GM21367 (cell line): Measurements from ENCODE around the gene UFSP1.

Source experiments
- ATAC-seq: cut with Tn5 transposase; IDR thresholded peaks from one replicate; pipeline ENCODE4 v1.9.1; 2021; ENCODE audit not compliant: unreplicated experiment

Gene UFSP1

GRCh38 chr7:100882785-100883526 lies 6.6 kb downstream of the UFSP1 start:
- ATAC-seq, result no peak

- ATAC-seq, result no peak
Observed at GRCh38 chr7:100882201-100882600, 7.3 kb downstream of the UFSP1 start.

GRCh38 chr7:100881136-100881535 lies 8.4 kb downstream of the UFSP1 start:
- ATAC-seq, result no peak

GRCh38 chr7:100880645-100881044 lies 8.9 kb downstream of the UFSP1 start:
- ATAC-seq, result no peak

- no peak for ATAC-seq
Observed at GRCh38 chr7:100879685-100880261, 9.7 kb downstream of the UFSP1 start.

- ATAC-seq, result no peak
Observed at GRCh38 chr7:100878685-100879084, 10.8 kb downstream of the UFSP1 start.

- no peak for ATAC-seq
Observed at GRCh38 chr7:100878013-100878412, 11.5 kb downstream of the UFSP1 start.

GRCh38 chr7:100875356-100875751 lies 14.2 kb downstream of the UFSP1 start:
- peak; percentile 15 for ATAC-seq

- peak; percentile 85 for ATAC-seq
Observed at GRCh38 chr7:100874577-100875355, 14.7 kb downstream of the UFSP1 start, which contains the start of gene SRRT. TSS of gene SRRT (plus strand) at chr7:100875103. CDS start at chr7:100875591, 488 bp downstream.

GRCh38 chr7:100874300-100874576 lies 15.3 kb downstream of the UFSP1 start:
- no peak for ATAC-seq

- ATAC-seq, result no peak
Observed at GRCh38 chr7:100873599-100874299, 15.8 kb downstream of the UFSP1 start.

- ATAC-seq, result no peak
Observed at GRCh38 chr7:100867776-100868485, 21.6 kb downstream of the UFSP1 start.

- ATAC-seq, result no peak
Observed at GRCh38 chr7:100867040-100867775, 22.3 kb downstream of the UFSP1 start, which contains the start of gene TRIP6. TSS of gene TRIP6 (plus strand) at chr7:100867387. CDS start at chr7:100867498, 111 bp downstream.

- no peak for ATAC-seq
Observed at GRCh38 chr7:100866729-100867039, 22.8 kb downstream of the UFSP1 start.

- ATAC-seq, result no peak
Observed at GRCh38 chr7:100865938-100866728, 23.4 kb downstream of the UFSP1 start.

GRCh38 chr7:100865372-100865911 lies 24.1 kb downstream of the UFSP1 start:
- no peak for ATAC-seq

GRCh38 chr7:100864263-100864845 lies 25.2 kb downstream of the UFSP1 start:
- ATAC-seq, result no peak

GRCh38 chr7:100863406-100863950 lies 26.0 kb downstream of the UFSP1 start:
- no peak for ATAC-seq

- ATAC-seq, result no peak
Observed at GRCh38 chr7:100861616-100861985, 27.9 kb downstream of the UFSP1 start.
